GM12872 (cell line): ENCODE results near the gene CSRP1.

Experiments
- TF ChIP-seq, protein P1 (sequence below): IDR thresholded peaks from 3 replicates; pipeline ENCODE4 v1.5.1; 2011; ENCODE audit warnings: low read depth, mild to moderate bottlenecking, low read length, moderate library complexity; ENCODE audit not compliant: insufficient read depth

The CSRP1 gene

DNA sequence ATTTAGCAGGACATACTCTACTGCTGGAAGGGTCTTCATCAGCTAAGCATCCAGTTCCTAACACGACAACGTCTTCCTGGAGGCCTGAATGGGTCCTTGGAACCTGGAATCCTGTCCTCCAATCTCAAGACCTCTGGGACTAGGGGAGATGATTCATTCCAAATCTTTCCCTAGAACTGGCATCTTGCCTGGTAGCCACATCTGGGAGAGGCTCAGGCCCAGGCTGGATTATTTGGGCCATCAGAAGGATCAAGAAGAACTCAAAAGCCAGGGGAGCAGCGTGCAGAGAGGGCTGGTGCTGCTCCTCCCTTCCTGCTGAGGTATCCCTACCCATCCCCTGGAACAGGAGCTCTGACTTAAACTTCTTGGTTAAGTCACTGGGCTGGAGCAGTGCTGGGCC, 35.2 kb downstream of the CSRP1 start:
- TF ChIP-seq, protein P1, sequence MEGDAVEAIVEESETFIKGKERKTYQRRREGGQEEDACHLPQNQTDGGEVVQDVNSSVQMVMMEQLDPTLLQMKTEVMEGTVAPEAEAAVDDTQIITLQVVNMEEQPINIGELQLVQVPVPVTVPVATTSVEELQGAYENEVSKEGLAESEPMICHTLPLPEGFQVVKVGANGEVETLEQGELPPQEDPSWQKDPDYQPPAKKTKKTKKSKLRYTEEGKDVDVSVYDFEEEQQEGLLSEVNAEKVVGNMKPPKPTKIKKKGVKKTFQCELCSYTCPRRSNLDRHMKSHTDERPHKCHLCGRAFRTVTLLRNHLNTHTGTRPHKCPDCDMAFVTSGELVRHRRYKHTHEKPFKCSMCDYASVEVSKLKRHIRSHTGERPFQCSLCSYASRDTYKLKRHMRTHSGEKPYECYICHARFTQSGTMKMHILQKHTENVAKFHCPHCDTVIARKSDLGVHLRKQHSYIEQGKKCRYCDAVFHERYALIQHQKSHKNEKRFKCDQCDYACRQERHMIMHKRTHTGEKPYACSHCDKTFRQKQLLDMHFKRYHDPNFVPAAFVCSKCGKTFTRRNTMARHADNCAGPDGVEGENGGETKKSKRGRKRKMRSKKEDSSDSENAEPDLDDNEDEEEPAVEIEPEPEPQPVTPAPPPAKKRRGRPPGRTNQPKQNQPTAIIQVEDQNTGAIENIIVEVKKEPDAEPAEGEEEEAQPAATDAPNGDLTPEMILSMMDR, result no peak

DNA sequence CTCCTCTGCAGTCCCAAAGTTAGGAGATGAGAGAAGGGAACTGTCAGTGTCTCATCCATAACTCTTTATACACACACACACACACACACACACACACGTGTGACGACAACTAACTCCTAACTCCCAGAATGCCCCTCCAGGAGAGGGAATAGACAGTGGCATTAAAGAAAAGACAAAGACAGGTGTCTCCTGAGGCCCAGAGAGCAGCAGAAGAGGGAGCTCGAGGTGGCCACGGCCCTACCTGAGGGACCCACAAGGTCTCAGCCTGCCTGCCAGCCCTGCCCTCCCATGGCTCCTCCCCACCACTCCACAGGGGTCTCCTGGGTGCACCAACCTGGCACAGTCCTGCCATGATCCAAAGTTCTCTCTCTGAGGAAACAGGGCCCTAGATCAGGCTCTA, 36.3 kb downstream of the CSRP1 start:
- TF ChIP-seq, protein P1, result no peak

DNA sequence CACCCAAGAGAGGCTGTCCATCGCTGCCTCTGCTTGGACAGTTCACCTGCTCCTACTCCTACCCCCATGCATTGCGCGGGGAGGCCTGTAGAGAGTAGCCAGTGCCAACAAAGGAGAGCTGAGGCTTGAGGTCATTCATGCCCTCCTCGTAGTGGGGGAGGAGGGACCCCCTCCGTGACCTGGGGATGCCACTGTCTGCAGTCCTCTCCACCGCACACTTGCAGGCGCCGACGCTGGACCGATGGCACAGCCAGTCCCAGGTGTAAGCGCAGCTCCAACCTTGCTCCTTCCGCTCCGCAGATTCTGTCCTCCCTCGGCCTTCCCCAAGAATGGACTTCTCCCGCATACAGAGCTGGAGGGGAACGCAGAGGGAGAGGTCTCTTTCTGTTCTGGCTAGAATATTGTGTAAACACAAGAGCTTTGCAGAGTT, 37.3 kb downstream of the CSRP1 start:
- TF ChIP-seq, protein P1, result no peak

DNA sequence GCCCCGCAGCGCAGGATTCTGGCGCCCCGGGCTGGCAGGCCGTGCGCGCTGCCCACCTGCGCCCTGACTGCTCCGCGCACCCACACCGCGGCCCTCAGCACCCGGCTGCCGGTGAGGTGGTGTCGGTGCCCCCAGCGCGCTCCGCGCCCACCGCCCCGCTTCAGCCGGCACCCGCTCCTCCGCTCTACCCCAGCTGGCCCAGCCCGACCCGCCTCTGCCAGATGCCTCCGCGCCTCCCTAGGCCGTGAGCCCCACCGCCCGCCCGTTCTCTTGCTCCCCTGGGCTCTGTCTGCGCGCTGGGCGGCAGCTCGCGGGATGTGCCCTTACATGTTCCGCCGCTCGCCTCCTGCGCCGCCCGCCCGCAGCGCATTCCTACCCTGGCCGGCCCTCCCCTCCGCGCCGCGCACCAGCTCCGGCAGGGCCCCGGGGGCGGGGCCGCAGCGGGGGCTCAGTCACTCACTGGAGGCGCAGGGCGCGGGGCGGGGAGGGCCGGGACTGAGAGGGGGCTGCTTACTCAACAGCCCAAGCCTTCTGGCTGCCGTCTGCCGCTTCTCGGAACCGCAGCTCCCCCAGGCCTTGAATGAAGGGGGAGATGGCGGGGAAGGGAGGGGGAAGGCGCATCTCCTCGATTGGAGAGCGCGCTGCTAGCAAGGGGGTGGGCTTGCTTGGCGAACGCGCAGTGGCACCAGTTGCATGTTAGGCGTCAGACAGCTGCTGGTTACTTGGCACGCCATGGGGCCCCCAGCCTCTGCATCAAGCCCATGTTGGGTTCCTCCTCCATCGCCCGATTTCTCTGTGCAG, 37.9 kb downstream of the CSRP1 start, which contains the start of gene PHLDA3:
Gene PHLDA3 (minus strand): TSS at position 345 of the 801 bp plus-strand sequence. CDS start 402 bp downstream, outside the sequence.
- TF ChIP-seq, protein P1, result no peak

DNA sequence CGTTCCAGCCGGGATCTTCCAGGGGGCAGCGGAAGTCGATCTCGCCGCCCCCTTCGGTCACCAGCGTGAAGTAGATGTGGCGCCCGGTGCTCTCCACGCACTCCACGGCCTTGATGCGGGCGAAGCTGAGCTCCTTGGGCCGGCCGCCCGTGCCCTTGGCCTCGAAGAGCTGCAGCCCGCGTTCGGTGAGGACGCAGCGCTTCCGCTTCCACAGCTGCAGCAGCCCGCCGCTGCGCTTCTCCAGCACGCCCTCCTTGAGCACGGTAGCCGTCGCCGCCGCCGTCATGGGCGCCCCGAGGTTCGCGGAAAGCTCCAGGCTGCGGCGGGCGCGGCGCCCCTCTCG, 38.5 kb downstream of the CSRP1 start:
- TF ChIP-seq, protein P1, result no peak

DNA sequence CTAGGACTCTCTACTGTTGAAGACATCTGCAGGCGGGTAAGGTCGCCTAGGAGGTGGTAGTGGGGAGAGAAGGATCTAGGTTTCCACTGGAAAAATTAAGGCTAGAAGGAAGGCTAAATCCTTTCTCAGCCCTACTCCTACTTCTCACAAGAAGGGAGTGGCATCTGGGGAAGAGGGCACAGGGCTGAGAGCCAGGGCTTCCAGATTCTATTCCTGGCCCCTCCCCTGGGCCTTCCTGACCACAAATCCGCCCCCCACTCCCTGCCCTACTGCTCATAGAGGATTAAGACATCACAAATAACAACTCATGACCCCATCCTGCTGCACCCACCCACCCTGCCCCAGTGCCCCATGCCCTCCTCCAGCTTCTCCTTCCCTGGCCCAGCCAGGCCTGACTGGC, 40.4 kb downstream of the CSRP1 start:
- TF ChIP-seq, protein P1, result no peak

DNA sequence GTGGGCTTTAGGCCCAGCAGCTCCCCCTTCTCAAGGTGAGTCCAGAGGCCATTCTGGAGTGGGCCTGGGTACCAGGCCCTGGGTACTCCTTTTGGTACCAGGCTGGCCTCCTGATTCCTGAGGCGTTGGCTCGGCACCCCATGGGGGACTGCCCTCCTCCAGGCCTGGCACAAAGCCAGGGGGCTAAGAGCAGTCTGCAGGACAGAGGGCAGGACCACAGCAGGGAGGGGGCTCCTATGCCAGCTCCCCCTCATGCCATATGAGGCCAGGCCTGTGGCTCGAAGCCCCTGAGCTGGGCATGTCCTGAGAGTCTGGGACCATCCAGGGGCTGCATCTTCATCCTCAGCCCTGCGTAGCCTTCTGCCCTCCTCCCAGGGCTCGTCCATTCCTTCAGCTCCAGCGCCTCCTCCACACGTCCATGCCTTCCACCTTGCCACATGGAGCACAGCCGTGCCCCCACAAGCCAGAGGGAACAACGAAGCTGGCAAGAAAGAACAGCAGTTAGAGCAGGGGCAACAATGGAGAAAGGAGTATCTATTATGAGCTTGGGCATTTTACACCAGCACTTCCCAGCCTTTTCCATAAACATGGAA, 41.1 kb downstream of the CSRP1 start:
- TF ChIP-seq, protein P1, result no peak
